MCF 10A (cell line): ENCODE data around the gene DKK2. TPM values are rescaled to one million over a fixed set of nuclear protein-coding genes. Genes with fewer than 3 reads are reported as not detected.
"Not testable (repeated sequence)": the region's sequence is repeated elsewhere in the genome, so short reads cannot be mapped to it uniquely, and the experiment has no call there.

ENCODE experiments used
- BruUV-seq: library from RNA; stranded (reverse); fragments of 400-500 nt; replicated peaks from 2 replicates; lab custom pipeline; 2021; lab: Mats Ljungman, UMichigan
- CTCF ChIA-PET: fragments of 300-600 bp; sonication (Branson Sonifier 250); formaldehyde crosslinking; extraction: SDS; loops from one replicate; lab custom pipeline; 2021; ENCODE audit warnings: antibody characterized with exemption, inconsistent platforms; lab: Yijun Ruan, JAX
- POLR2A ChIA-PET: fragments of 300-600, 350-650 bp; sonication (Branson Sonifier 250); formaldehyde crosslinking; extraction: SDS; loops from one replicate; lab custom pipeline; 2020; ENCODE audit warnings: antibody characterized with exemption, inconsistent platforms; lab: Yijun Ruan, JAX
- DNase-seq: peaks from one replicate; pipeline ENCODE4 v3.0.0-alpha.2; 2018; ENCODE audit not compliant: unreplicated experiment
- H3K27ac Mint-ChIP-seq: one replicate; pipeline ENCODE4 v1.8.0; 2022; ENCODE audit warnings: mild to moderate bottlenecking, low read depth, mixed read lengths; ENCODE audit not compliant: unreplicated experiment
- H3K27me3 Mint-ChIP-seq: one replicate; pipeline ENCODE4 v1.8.0; 2022; ENCODE audit warnings: mixed read lengths; ENCODE audit not compliant: insufficient read depth, unreplicated experiment
- H3K36me3 Mint-ChIP-seq: one replicate; pipeline ENCODE4 v1.8.0; 2022; ENCODE audit warnings: mild to moderate bottlenecking, moderate library complexity, mixed read lengths; ENCODE audit not compliant: insufficient read depth, unreplicated experiment
- H3K4me1 Mint-ChIP-seq: one replicate; pipeline ENCODE4 v1.8.0; 2022; ENCODE audit warnings: mixed read lengths; ENCODE audit not compliant: insufficient read depth, unreplicated experiment
- H3K4me3 Mint-ChIP-seq: one replicate; pipeline ENCODE4 v1.8.0; 2022; ENCODE audit warnings: mild to moderate bottlenecking, moderate library complexity, mixed read lengths; ENCODE audit not compliant: unreplicated experiment
- H3K9me3 Mint-ChIP-seq: one replicate; pipeline ENCODE4 v1.8.0; 2022; ENCODE audit warnings: mixed read lengths; ENCODE audit not compliant: unreplicated experiment
- intact Hi-C: fragments of 100-400 bp; cut with micrococcal nuclease; formaldehyde crosslinking; loops from 2 replicates; pipeline ENCODE4 v1.14.1; 2022
- total RNA-seq: library from RNA; stranded (reverse); gene quantifications from 2 replicates; pipeline ENCODE4 v1.2.3, GENCODE V29; 2022
- TF ChIP-seq, protein P1 (sequence below): fragments of 200-600 bp; IDR thresholded peaks from one replicate; pipeline ENCODE4 v1.8.0; 2022; ENCODE audit warnings: antibody characterized with exemption, mild to moderate bottlenecking; ENCODE audit not compliant: unreplicated experiment

DKK2 gene
- total RNA-seq, 1 experiment from 2014 or later = 0.30 TPM

- ChIA-PET CTCF (no interaction called here), POLR2A (no interaction called here)
- Mint-ChIP-seq H3K27me3 (no peaks in the 10 kb centered on the region), H3K27ac (no peak overlapping the region), H3K4me1 (peaks cover 6% of the 10 kb centered on the region), H3K4me3 (no peak overlapping the region), H3K9me3 (no peaks in the 10 kb centered on the region), H3K36me3 (no peaks in the 10 kb centered on the region)
- no peak for DNase-seq
- BruUV-seq = no TSS peak
- TF ChIP-seq, protein P1, sequence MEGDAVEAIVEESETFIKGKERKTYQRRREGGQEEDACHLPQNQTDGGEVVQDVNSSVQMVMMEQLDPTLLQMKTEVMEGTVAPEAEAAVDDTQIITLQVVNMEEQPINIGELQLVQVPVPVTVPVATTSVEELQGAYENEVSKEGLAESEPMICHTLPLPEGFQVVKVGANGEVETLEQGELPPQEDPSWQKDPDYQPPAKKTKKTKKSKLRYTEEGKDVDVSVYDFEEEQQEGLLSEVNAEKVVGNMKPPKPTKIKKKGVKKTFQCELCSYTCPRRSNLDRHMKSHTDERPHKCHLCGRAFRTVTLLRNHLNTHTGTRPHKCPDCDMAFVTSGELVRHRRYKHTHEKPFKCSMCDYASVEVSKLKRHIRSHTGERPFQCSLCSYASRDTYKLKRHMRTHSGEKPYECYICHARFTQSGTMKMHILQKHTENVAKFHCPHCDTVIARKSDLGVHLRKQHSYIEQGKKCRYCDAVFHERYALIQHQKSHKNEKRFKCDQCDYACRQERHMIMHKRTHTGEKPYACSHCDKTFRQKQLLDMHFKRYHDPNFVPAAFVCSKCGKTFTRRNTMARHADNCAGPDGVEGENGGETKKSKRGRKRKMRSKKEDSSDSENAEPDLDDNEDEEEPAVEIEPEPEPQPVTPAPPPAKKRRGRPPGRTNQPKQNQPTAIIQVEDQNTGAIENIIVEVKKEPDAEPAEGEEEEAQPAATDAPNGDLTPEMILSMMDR = no peak
- intact Hi-C loops = no loop called here
These were observed 105.6 kb downstream of the DKK2 start for GRCh38 chr4:106930522-106930921.

DNA sequence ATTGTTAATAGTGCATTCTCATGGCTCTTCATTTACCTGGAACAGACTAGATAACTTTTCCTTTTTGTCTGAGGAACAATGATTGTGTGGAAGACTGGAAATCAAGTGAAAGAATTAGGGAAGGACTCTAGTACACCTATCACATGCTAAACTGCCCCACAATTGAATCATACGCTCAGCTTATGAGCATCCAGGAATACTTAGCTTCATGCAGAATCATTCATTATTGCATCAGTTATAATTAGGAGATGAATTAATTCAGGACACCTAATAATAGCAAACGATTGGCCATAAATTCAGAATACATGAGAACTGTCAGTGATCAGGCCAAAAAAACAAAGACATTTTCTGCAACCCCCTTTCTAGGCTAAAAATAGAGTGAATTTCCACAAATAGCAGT is 106.9 kb downstream of the DKK2 start:
- no TSS peak for BruUV-seq
- Mint-ChIP-seq H3K27ac (no peak overlapping the region), H3K4me3 (no peak overlapping the region), H3K36me3 (no peaks in the 10 kb centered on the region), H3K9me3 (no peaks in the 10 kb centered on the region), H3K27me3 (no peaks in the 10 kb centered on the region), H3K4me1 (peaks cover 6% of the 10 kb centered on the region)
- CTCF ChIA-PET = interaction anchor here (0.7 kb wide), 1 partner anchor 131 kb away, joined by 3 read pairs; no protein-coding TSS in a partner anchor
- TF ChIP-seq, protein P1 = no peak
- POLR2A ChIA-PET = no interaction called here
- intact Hi-C loops = no loop called here
- no peak for DNase-seq

DNA sequence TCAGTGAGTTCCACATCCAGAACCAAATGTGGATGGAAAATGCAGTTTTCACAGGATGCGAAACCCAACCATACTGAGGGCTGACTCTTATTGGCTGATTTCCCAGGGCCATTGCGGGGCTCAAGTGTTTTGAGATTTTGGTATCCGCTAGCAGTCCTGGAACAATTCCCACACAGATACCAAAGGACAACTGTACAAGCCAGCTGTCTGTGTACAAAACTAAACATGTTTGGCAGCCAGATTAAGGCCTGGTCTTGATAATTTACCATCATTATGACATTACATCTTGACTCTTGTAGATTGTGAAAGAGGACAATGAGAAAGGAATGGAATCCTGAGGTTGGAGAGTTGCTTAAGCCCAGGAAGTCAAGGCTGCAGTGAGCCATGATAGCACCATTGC is 121.9 kb downstream of the DKK2 start:
- POLR2A ChIA-PET = no interaction called here
- CTCF ChIA-PET = no interaction called here
- no TSS peak for BruUV-seq

DNA sequence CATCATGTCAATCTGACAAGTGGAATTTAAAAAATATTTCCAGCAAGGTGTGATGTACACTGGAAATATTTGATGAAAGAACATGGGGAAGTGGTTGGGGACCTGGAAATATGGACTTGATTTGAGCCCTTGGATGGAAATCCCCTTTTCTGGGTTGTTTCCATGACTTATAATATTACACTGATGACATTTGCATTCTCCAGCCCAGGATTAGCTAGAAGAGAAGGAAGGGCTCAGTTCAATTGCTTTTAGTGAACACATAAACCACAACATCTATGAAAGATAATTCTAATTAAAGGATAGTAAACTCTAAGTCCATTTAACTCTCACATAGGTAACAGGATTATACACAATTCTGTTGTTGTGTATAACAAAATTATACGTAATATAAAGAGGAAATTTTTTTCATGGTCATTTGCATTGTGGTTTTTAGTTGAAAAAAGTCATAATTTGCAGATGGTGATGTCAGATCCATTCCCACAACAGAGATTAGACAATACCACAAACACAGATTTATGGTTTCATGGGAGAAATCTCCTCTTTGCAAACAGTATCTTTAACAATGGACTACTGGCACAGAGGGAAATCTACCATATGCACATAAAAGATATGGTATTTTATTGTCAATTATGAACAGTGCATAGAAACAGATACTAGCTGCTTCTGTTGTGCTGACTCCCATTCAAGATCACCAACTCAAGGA is 126.5 kb downstream of the DKK2 start:
- no peaks in the 10 kb centered on the region for H3K27me3 Mint-ChIP-seq
- H3K36me3 Mint-ChIP-seq = no peaks in the 10 kb centered on the region
- ChIA-PET POLR2A (no interaction called here), CTCF (interaction anchor here (0.7 kb wide), 1 partner anchor 178 kb away, joined by 3 read pairs; no protein-coding TSS in a partner anchor)
- intact Hi-C loops = no loop called here
- H3K4me1 Mint-ChIP-seq = no peaks in the 10 kb centered on the region
- H3K4me3 Mint-ChIP-seq = no peak overlapping the region
- no peaks in the 10 kb centered on the region for H3K9me3 Mint-ChIP-seq
- no TSS peak for BruUV-seq
- TF ChIP-seq, protein P1 = no peak
- no peak overlapping the region for H3K27ac Mint-ChIP-seq
- no peak for DNase-seq

More for the DNA sequence above, 121.9 kb downstream of the DKK2 start:
- Mint-ChIP-seq H3K36me3 (no peaks in the 10 kb centered on the region), H3K27ac (no peak overlapping the region), H3K4me3 (no peak overlapping the region), H3K4me1 (no peaks in the 10 kb centered on the region), H3K27me3 (no peaks in the 10 kb centered on the region), H3K9me3 (no peaks in the 10 kb centered on the region)
- DNase-seq = no peak
- intact Hi-C loops = no loop called here
- TF ChIP-seq, protein P1 = no peak

GRCh38 chr4:106908049-106908448 is 128.1 kb downstream of the DKK2 start:
- BruUV-seq, H3K27me3 Mint-ChIP-seq, intact Hi-C loops, DNase-seq, H3K27ac Mint-ChIP-seq, POLR2A ChIA-PET, H3K4me3 Mint-ChIP-seq, H3K36me3 Mint-ChIP-seq, H3K4me1 Mint-ChIP-seq, H3K9me3 Mint-ChIP-seq: not testable (repeated sequence)
- CTCF ChIA-PET = interaction anchor here (0.5 to 0.9 kb wide), 3 partner anchors 9 to 628 kb away, joined by 3 to 4 read pairs (median 3); no protein-coding TSS in a partner anchor
